Kidney glomerular epithelial cell (primary cell): ENCODE measurements around the gene BTN2A1.
"Not testable (repeated sequence)": the region's sequence is repeated elsewhere in the genome, so short reads cannot be mapped to it uniquely, and the experiment has no call there.

ENCODE experiments used
- DNase-seq: peaks from one replicate; lab custom pipeline; 2025; lab: John Stamatoyannopoulos, UW

BTN2A1 gene

GRCh38 chr6:26432627-26433201 lies 25.0 kb upstream of the BTN2A1 start:
- DNase-seq: no peak

GRCh38 chr6:26433680-26434079 lies 24.1 kb upstream of the BTN2A1 start:
- DNase-seq: not testable (repeated sequence)

- no peak for DNase-seq
These were observed 21.7 kb upstream of the BTN2A1 start for GRCh38 chr6:26436018-26436417.

- DNase-seq: no peak
These were observed 20.2 kb upstream of the BTN2A1 start for GRCh38 chr6:26437550-26437949.

- no peak for DNase-seq
These were observed 19.8 kb upstream of the BTN2A1 start for GRCh38 chr6:26438000-26438399.

- no peak for DNase-seq
These were observed 18.3 kb upstream of the BTN2A1 start for GRCh38 chr6:26439151-26440125.

GRCh38 chr6:26440977-26441358 lies 16.8 kb upstream of the BTN2A1 start:
- DNase-seq: no peak

- no peak for DNase-seq
These were observed 15.8 kb upstream of the BTN2A1 start for GRCh38 chr6:26441977-26442376.

GRCh38 chr6:26445934-26446667 lies 11.7 kb upstream of the BTN2A1 start:
- no peak for DNase-seq

GRCh38 chr6:26447257-26447656 lies 10.5 kb upstream of the BTN2A1 start:
- no peak for DNase-seq

- no peak for DNase-seq
These were observed 7.5 kb upstream of the BTN2A1 start for GRCh38 chr6:26450240-26450639.

GRCh38 chr6:26452631-26453235 lies 5.0 kb upstream of the BTN2A1 start:
- no peak for DNase-seq

- no peak for DNase-seq
These were observed 3.1 kb upstream of the BTN2A1 start for GRCh38 chr6:26454631-26455030.

GRCh38 chr6:26455357-26455970 lies 2.3 kb upstream of the BTN2A1 start:
- DNase-seq: no peak

GRCh38 chr6:26457264-26457805 lies 420 bp upstream of the BTN2A1 start:
- no peak for DNase-seq

- no peak for DNase-seq
These were observed 1.5 kb downstream of the BTN2A1 start for GRCh38 chr6:26459023-26459810.

- not testable (repeated sequence) for DNase-seq
These were observed 3.6 kb downstream of the BTN2A1 start for GRCh38 chr6:26461353-26461752.

- DNase-seq: no peak
These were observed 6.3 kb downstream of the BTN2A1 start for GRCh38 chr6:26464014-26464413.

GRCh38 chr6:26464416-26465131 lies 6.8 kb downstream of the BTN2A1 start:
- no peak for DNase-seq

- no peak for DNase-seq
These were observed 8.0 kb downstream of the BTN2A1 start for GRCh38 chr6:26465776-26466175.
